ENCODE data around the gene IL12A. TPM values are rescaled to one million over a fixed set of nuclear protein-coding genes. Genes with fewer than 3 reads are reported as not detected.

Gene IL12A
- total RNA-seq: 0.26 TPM in 2 replicates

GRCh38 chr3:159988617-159989271 lies at the start of gene IL12A:
Gene IL12A, plus strand, starts transcription at chr3:159988835.
- peak; percentile 98 for TF ChIP-seq CTCF (IDR thresholded peaks at IDR 0.05; ENCODE audit: insufficient read depth, low read length, severe bottlenecking)
- H3K36me3 ChIP-seq (ENCODE audit: control insufficient read depth, insufficient read depth, low read length): no peaks in the 10 kb centered on the region
- DNase-seq (ENCODE audit: low read depth) (peak; percentile 35), FAIRE-seq (no peak)
- peak within 1 kb of the TSS; percentile 51 for H3K4me3 ChIP-seq (ENCODE audit: low read depth, low read length)
- no peaks in the 10 kb centered on the region for H3K27me3 ChIP-seq (ENCODE audit: control insufficient read depth, insufficient read depth, low read length)

GRCh38 chr3:159941038-159942000 lies 47.3 kb upstream of the IL12A start:
- Histone ChIP-seq H3K36me3 (ENCODE audit: control insufficient read depth, insufficient read depth, low read length) (no peaks in the 10 kb centered on the region), H3K27me3 (ENCODE audit: control insufficient read depth, insufficient read depth, low read length) (no peaks in the 10 kb centered on the region), H3K4me3 (ENCODE audit: low read depth, low read length) (no peak overlapping the region)
- DNase-seq (ENCODE audit: low read depth) (peak; percentile 69), FAIRE-seq (no peak)
- TF ChIP-seq CTCF (IDR thresholded peaks at IDR 0.05; ENCODE audit: insufficient read depth, low read length, severe bottlenecking): no peak

- DNase-seq (ENCODE audit: low read depth) (no peak), FAIRE-seq (no peak)
- Histone ChIP-seq H3K36me3 (ENCODE audit: control insufficient read depth, insufficient read depth, low read length) (no peaks in the 10 kb centered on the region), H3K27me3 (ENCODE audit: control insufficient read depth, insufficient read depth, low read length) (peaks cover 1% of the 10 kb centered on the region), H3K4me3 (ENCODE audit: low read depth, low read length) (no peak overlapping the region)
- no peak for TF ChIP-seq CTCF (IDR thresholded peaks at IDR 0.05; ENCODE audit: insufficient read depth, low read length, severe bottlenecking)
These were observed 43.9 kb upstream of the IL12A start for GRCh38 chr3:159944781-159945180.

- peak; percentile 43 for FAIRE-seq
- DNase-seq (ENCODE audit: low read depth): no peak
- no peak for TF ChIP-seq CTCF (IDR thresholded peaks at IDR 0.05; ENCODE audit: insufficient read depth, low read length, severe bottlenecking)
- no peaks in the 10 kb centered on the region for H3K36me3 ChIP-seq (ENCODE audit: control insufficient read depth, insufficient read depth, low read length)
- H3K27me3 ChIP-seq (ENCODE audit: control insufficient read depth, insufficient read depth, low read length): peaks cover 1% of the 10 kb centered on the region
- no peak overlapping the region for H3K4me3 ChIP-seq (ENCODE audit: low read depth, low read length)
These were observed 42.7 kb upstream of the IL12A start for GRCh38 chr3:159945930-159946329.

GRCh38 chr3:159947220-159947619 lies 41.4 kb upstream of the IL12A start:
- DNase-seq (ENCODE audit: low read depth) (peak; percentile 22), FAIRE-seq (no peak)
- no peak for TF ChIP-seq CTCF (IDR thresholded peaks at IDR 0.05; ENCODE audit: insufficient read depth, low read length, severe bottlenecking)
- Histone ChIP-seq H3K27me3 (ENCODE audit: control insufficient read depth, insufficient read depth, low read length) (peaks cover 1% of the 10 kb centered on the region), H3K36me3 (ENCODE audit: control insufficient read depth, insufficient read depth, low read length) (no peaks in the 10 kb centered on the region), H3K4me3 (ENCODE audit: low read depth, low read length) (no peak overlapping the region)

Data from bronchial epithelial cell (primary cell).